K562 (cell line): ENCODE results near the gene GTPBP1. TPM values are rescaled to one million over a fixed set of nuclear protein-coding genes. Genes with fewer than 3 reads are reported as not detected.

ENCODE experiments used
- DDX20 ChIP-seq: fragments of 450-650 bp; IDR thresholded peaks from 2 replicates; pipeline ENCODE4 v1.6.1; 2016; ENCODE audit warnings: missing genetic modification characterization, low read depth, mild to moderate bottlenecking, missing compliant biosample characterization, moderate library complexity
- ILF3 ChIP-seq: fragments of 450-650 bp; IDR thresholded peaks from 2 replicates; pipeline ENCODE4 v1.6.1; 2018; ENCODE audit warnings: antibody characterized with exemption, mild to moderate bottlenecking, moderate library complexity, borderline replicate concordance
- PTTG1 ChIP-seq: fragments of 450-650 bp; IDR thresholded peaks from 2 replicates; pipeline ENCODE4 v1.6.1; 2016; ENCODE audit warnings: low read depth, mild to moderate bottlenecking, missing genetic modification characterization, missing compliant biosample characterization
- ZBTB7A ChIP-seq: IDR thresholded peaks from 2 replicates; pipeline ENCODE4 v1.6.1; 2011; ENCODE audit warnings: low read depth, mild to moderate bottlenecking, low read length, moderate library complexity, borderline replicate concordance; ENCODE audit not compliant: control insufficient read depth
- ZNF124 ChIP-seq: sonication (generic); formaldehyde crosslinking; IDR thresholded peaks from 2 replicates; pipeline ENCODE4 v1.8.1; 2022; ENCODE audit warnings: missing genetic modification reagents
- polyA plus RNA-seq, 8 experiments: library from polyadenylated mRNA; depleted of rRNA in 4 of 8; stranded (reverse) in 5 of 8; unstranded in 3 of 8; fragments of >200 nt; fragmentation: Nextera tagmentation in 2 of 8; fragmentation: Illumina TruSeq in 1 of 8; extraction: Ambion mirVana in 2 of 8; extraction: Trizol in 1 of 8; gene quantifications; 2 replicates each; pipeline versions ENCODE4 v1.2.1 to v1.2.3, GENCODE V29; 2011 to 2014; ENCODE audit warnings: inconsistent platforms in 1 of 8, missing spikeins in 1 of 8
- total RNA-seq, 7 experiments: library from RNA; depleted of rRNA in 6 of 7; stranded (reverse); fragments of >200 nt in 6 of 7; fragmentation: Illumina TruSeq in 2 of 7; extraction: Trizol in 2 of 7; gene quantifications; 2 replicates each; pipeline versions ENCODE4 v1.2.1 to v1.2.3, GENCODE V29; 2011 to 2021; ENCODE audit warnings: low replicate concordance in 1 of 7
- TF ChIP-seq, protein P1 (sequence below): fragments of 450-650 bp; formaldehyde crosslinking; IDR thresholded peaks from 2 replicates; pipeline ENCODE4 v1.4.0; 2020; ENCODE audit warnings: mild to moderate bottlenecking, moderate library complexity
- TF ChIP-seq, protein P2 (sequence below): fragments of 450-650 bp; IDR thresholded peaks from 2 replicates; pipeline ENCODE4 v1.6.1; 2018; ENCODE audit not compliant: partially characterized antibody
- TF ChIP-seq, protein P3 (sequence below): fragments of 250-450 bp; sonication (Bioruptor Pico); IDR thresholded peaks from 2 replicates; pipeline ENCODE4 v1.9.0; 2021; ENCODE audit warnings: mild to moderate bottlenecking, inconsistent platforms
- TF ChIP-seq, protein P4 (sequence below), 2 experiments: fragments of 450-650 bp; IDR thresholded peaks; 2 replicates each; pipeline ENCODE4 v1.6.1; 2016; ENCODE audit warnings: mild to moderate bottlenecking in 2 of 2, borderline replicate concordance in 1 of 2, low read depth in 1 of 2, moderate library complexity in 1 of 2

Gene GTPBP1
- total and polyA plus RNA-seq, 9 of the 15 experiments (the other 6 are each of a cell fraction or from before 2014, with no cell fraction given): 0.83 to 53.2 (median 23.3) TPM

DNA sequence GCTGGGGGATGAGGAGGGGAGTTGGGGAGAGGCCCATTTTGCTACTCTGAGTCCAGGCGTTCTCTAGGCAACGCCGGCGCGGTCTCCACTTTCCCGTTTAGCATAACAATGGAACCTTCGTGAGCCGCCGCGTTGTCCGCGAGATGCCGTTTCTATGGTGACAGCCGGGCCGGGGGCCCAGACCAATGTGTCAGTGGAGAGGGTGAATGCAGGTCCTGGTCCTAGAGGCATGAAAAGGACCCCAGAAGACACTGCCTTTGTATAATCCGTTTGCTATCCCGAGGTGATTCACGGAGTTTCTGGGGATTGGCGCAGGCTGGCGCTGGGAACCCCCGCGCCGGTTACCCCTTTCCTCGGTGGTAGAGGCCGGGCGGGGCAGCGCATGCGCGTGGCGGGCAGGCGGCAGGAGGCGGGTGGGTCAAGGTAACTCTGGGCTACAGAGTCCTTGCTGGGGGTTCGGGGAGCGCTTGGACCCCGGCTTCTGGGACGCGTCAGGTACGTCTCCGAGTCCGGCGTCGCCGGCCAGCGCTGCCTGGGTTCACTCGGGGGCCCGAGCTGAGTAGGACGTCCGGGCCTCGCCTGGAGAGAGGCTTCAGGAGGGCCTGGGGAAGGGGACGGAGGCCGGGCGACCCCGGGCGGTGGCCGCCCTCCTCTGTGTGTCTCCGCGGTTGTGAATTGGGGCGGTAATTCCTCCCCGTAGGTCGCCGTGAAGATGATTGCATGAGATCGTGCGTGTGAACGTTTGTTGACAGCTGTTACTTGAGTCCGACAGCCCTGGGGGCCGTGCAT lies 49.3 kb upstream of the GTPBP1 start, which contains the start of the genes CBY1 and FAM227A (continued):
- TF ChIP-seq ILF3 (no peak), PTTG1 (tag) (no peak), ZNF124 (CRISPR knock-in tag) (no peak), ZBTB7A (peak; percentile 50; the same call in 1 of the 2 replicates), DDX20 (no peak)
- TF ChIP-seq, protein P1, sequence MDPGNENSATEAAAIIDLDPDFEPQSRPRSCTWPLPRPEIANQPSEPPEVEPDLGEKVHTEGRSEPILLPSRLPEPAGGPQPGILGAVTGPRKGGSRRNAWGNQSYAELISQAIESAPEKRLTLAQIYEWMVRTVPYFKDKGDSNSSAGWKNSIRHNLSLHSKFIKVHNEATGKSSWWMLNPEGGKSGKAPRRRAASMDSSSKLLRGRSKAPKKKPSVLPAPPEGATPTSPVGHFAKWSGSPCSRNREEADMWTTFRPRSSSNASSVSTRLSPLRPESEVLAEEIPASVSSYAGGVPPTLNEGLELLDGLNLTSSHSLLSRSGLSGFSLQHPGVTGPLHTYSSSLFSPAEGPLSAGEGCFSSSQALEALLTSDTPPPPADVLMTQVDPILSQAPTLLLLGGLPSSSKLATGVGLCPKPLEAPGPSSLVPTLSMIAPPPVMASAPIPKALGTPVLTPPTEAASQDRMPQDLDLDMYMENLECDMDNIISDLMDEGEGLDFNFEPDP: no peak
- TF ChIP-seq, protein P2, sequence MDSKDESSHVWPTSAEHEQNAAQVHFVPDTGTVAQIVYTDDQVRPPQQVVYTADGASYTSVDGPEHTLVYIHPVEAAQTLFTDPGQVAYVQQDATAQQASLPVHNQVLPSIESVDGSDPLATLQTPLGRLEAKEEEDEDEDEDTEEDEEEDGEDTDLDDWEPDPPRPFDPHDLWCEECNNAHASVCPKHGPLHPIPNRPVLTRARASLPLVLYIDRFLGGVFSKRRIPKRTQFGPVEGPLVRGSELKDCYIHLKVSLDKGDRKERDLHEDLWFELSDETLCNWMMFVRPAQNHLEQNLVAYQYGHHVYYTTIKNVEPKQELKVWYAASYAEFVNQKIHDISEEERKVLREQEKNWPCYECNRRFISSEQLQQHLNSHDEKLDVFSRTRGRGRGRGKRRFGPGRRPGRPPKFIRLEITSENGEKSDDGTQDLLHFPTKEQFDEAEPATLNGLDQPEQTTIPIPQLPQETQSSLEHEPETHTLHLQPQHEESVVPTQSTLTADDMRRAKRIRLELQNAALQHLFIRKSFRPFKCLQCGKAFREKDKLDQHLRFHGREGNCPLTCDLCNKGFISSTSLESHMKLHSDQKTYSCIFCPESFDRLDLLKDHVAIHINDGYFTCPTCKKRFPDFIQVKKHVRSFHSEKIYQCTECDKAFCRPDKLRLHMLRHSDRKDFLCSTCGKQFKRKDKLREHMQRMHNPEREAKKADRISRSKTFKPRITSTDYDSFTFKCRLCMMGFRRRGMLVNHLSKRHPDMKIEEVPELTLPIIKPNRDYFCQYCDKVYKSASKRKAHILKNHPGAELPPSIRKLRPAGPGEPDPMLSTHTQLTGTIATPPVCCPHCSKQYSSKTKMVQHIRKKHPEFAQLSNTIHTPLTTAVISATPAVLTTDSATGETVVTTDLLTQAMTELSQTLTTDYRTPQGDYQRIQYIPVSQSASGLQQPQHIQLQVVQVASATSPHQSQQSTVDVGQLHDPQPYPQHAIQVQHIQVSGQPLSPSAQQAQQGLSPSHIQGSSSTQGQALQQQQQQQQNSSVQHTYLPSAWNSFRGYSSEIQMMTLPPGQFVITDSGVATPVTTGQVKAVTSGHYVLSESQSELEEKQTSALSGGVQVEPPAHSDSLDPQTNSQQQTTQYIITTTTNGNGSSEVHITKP: peak; percentile 100
- TF ChIP-seq, protein P3, sequence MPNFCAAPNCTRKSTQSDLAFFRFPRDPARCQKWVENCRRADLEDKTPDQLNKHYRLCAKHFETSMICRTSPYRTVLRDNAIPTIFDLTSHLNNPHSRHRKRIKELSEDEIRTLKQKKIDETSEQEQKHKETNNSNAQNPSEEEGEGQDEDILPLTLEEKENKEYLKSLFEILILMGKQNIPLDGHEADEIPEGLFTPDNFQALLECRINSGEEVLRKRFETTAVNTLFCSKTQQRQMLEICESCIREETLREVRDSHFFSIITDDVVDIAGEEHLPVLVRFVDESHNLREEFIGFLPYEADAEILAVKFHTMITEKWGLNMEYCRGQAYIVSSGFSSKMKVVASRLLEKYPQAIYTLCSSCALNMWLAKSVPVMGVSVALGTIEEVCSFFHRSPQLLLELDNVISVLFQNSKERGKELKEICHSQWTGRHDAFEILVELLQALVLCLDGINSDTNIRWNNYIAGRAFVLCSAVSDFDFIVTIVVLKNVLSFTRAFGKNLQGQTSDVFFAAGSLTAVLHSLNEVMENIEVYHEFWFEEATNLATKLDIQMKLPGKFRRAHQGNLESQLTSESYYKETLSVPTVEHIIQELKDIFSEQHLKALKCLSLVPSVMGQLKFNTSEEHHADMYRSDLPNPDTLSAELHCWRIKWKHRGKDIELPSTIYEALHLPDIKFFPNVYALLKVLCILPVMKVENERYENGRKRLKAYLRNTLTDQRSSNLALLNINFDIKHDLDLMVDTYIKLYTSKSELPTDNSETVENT (CRISPR knock-in tag): 0 out of 2 replicates have a peak, but pooled peaks have one; percentile 27
- TF ChIP-seq, protein P4, sequence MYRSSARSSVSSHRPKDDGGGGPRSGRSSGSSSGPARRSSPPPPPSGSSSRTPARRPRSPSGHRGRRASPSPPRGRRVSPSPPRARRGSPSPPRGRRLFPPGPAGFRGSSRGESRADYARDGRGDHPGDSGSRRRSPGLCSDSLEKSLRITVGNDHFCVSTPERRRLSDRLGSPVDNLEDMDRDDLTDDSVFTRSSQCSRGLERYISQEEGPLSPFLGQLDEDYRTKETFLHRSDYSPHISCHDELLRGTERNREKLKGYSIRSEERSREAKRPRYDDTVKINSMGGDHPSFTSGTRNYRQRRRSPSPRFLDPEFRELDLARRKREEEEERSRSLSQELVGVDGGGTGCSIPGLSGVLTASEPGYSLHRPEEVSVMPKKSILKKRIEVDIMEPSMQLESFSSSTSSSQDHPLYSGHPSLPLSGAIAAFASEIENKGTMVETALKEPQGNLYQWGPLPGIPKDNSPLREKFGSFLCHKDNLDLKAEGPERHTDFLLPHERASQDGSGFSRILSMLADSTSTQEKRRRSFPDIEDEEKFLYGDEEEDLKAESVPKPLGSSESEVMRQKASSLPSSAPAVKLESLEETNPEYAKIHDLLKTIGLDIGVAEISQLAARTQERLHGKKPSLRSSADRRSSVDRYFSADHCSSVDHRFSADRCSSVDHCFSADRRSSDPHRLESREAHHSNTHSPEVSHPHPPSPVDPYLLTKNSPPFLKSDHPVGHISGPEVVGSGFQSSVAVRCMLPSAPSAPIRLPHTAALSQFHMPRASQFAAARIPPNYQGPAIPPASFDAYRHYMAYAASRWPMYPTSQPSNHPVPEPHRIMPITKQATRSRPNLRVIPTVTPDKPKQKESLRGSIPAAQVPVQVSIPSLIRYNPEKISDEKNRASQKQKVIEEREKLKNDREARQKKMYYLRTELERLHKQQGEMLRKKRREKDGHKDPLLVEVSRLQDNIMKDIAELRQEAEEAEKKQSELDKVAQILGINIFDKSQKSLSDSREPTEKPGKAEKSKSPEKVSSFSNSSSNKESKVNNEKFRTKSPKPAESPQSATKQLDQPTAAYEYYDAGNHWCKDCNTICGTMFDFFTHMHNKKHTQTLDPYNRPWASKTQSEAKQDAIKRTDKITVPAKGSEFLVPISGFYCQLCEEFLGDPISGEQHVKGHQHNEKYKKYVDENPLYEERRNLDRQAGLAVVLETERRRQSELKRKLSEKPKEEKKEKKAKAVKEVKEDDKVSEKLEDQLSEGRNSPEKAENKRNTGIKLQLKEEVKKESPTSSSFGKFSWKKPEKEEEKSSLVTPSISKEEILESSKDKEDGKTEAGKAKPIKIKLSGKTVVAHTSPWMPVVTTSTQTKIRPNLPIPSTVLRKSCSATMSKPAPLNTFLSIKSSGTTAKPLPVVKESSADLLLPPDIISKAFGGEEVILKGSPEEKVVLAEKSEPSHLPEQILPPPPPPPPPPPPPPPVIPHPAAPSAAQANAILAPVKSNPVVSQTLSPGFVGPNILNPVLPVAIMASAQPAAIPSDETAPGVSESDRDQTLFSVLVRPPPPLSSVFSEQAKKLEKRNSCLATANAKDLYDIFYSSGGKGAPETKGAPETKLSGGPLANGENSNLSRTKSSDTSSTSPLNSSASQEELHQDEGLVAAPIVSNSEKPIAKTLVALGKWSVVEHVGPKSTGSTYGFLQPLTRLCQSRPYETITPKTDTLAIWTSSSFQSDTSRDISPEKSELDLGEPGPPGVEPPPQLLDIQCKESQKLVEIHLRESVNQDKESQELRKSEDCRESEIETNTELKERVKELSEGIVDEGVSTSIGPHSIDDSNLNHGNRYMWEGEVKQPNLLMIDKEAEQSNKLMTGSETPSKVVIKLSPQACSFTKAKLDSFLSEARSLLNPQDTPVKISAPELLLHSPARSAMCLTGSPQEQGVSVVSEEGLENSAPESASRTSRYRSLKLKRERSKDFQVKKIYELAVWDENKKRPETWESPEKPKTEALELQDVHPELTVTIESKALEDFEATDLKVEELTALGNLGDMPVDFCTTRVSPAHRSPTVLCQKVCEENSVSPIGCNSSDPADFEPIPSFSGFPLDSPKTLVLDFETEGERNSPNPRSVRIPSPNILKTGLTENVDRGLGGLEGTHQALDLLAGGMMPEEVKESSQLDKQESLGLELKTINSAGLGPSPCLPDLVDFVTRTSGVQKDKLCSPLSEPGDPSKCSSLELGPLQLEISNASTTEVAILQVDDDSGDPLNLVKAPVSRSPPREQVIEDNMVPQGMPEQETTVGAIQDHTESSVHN (IDR thresholded peaks at IDR 0.05; ENCODE audit: borderline replicate concordance in 1 of 2, low read depth in 1 of 2): no peak
